Ovary (tissue), 9 donors: ENCODE measurements around the gene GALNT5. TPM values are rescaled to one million over a fixed set of nuclear protein-coding genes. Genes with fewer than 3 reads are reported as not detected.

Experiments
- DNase-seq, 5 donors: peaks; one replicate each; pipeline ENCODE4 v3.0.0-alpha.2; 2019 to 2020
- H3K27ac ChIP-seq, 2 donors: fragments of 200-600 bp; one replicate each; pipeline versions ENCODE4 v1.5.1 to v1.8.0; 2019 to 2022
- H3K27me3 ChIP-seq: fragments of 200-600 bp; one replicate; pipeline ENCODE4 v1.8.0; 2022
- H3K36me3 ChIP-seq: fragments of 200-600 bp; sonication (generic); one replicate; pipeline ENCODE4 v1.5.1; 2019
- H3K4me1 ChIP-seq: one replicate; pipeline ENCODE4 v1.8.1; 2013; ENCODE audit warnings: mild to moderate bottlenecking, moderate library complexity; ENCODE audit not compliant: insufficient read depth
- H3K4me3 ChIP-seq: fragments of 200-600 bp; sonication (generic); one replicate; pipeline ENCODE4 v1.5.1; 2017
- H3K9me3 ChIP-seq, 2 donors: fragments of 200-600 bp in 1 of 2; sonication (generic) in 1 of 2; one replicate each; pipeline versions ENCODE4 v1.5.1 to v1.8.1; 2013 to 2019; ENCODE audit warnings: mild to moderate bottlenecking in 1 of 2, moderate library complexity in 1 of 2
- CTCF ChIP-seq, 3 donors: fragments of 450-650 bp in 2 of 3; fragments of 200-600 bp in 1 of 3; IDR thresholded peaks; one replicate each; pipeline versions ENCODE4 v1.5.1 to v1.8.0; 2016 to 2022; ENCODE audit warnings: antibody characterized with exemption in 3 of 3, mild to moderate bottlenecking in 1 of 3
- EP300 ChIP-seq: sonication (generic); formaldehyde crosslinking; IDR thresholded peaks from one replicate; pipeline ENCODE4 v1.6.1; 2017; ENCODE audit warnings: antibody characterized with exemption
- POLR2A ChIP-seq: fragments of 450-650 bp; IDR thresholded peaks from one replicate; pipeline ENCODE4 v1.6.1; 2017; ENCODE audit warnings: antibody characterized with exemption, mild to moderate bottlenecking, moderate library complexity
- WGBS, 3 donors: extraction: QIAGEN DNeasy Blood & Tissue Kit in 1 of 3; methylation state at CpG; one replicate each; pipeline versions ENCODE4 v1.1.5 to v1.1.7; 2013 to 2017; 5-methylcytosine and 5-hydroxymethylcytosine counted together
- intact Hi-C, 4 donors: fragments of 100-400 bp; cut with DNase I; formaldehyde crosslinking; loops; one replicate each; pipeline versions ENCODE4 v1.11.0 to v1.15.1; 2022 to 2023
- polyA plus RNA-seq, 2 donors: library from polyadenylated mRNA; stranded (reverse); fragments of 200-250 nt in 1 of 2; fragments of 350-450 nt in 1 of 2; fragmentation: Illumina TruSeq in 1 of 2; extraction: RNeasy Lipid Tissue Mini Kit (QIAGEN cat#74804) in 1 of 2; gene quantifications; one replicate each; pipeline ENCODE4 v1.2.3, GENCODE V29; 2013 to 2014
- total RNA-seq, 7 donors: library from RNA; depleted of rRNA in 2 of 7; stranded (reverse); fragments of >200 nt in 2 of 7; fragmentation: NEBNext Ultra II Directional in 3 of 7; extraction: Animal tissue kit (Norgen Biotek cat#: 25700) in 3 of 7; gene quantifications; one replicate each; pipeline versions ENCODE4 v1.1.0 to v1.2.4, GENCODE V29; 2016 to 2023
- donor health status: DM: no; HTN: no; CAD: no; lungs with moderate emphysema.
- donor health status: DM: no; HTN: no; CAD: no.
- donor health status: Bipolar disorder and iron deficiency.
- donor health status: DM: yes; HTN: yes; CAD: no.
- donor health status: DM: no; HTN: no; CAD: no.
- donor health status: DM: yes; HTN: yes; CAD: no.

GALNT5 gene
- total and polyA plus RNA-seq, 9 donors, result 0.05 to 0.80 (median 0.15) TPM; not detected in 4

- intact Hi-C loops, result no loop called here
- no peak for TF ChIP-seq EP300
- no peak for TF ChIP-seq CTCF (IDR thresholded peaks at IDR 0.05)
- no peak for DNase-seq
- Histone ChIP-seq H3K9me3 (no peaks in the 10 kb centered on the region), H3K4me1 (no peaks in the 10 kb centered on the region), H3K27ac (no peak overlapping the region), H3K36me3 (no peaks in the 10 kb centered on the region), H3K4me3 (no peak overlapping the region), H3K27me3 (no peaks in the 10 kb centered on the region)
- WGBS, 3 donors, result 90 to 94% (median 93%) methylated on average over 2 of the region's 2 CpGs
These were observed 76.0 kb downstream of the GALNT5 start for GRCh38 chr2:157333304-157334047.

- H3K4me3 ChIP-seq, result no peak overlapping the region
- intact Hi-C loops, result no loop called here
- H3K9me3 ChIP-seq, result no peaks in the 10 kb centered on the region
- no peak for TF ChIP-seq POLR2A
- TF ChIP-seq CTCF (IDR thresholded peaks at IDR 0.05), result no peak
- TF ChIP-seq EP300, result no peak
- no peaks in the 10 kb centered on the region for H3K36me3 ChIP-seq
- no peak for DNase-seq
- no peaks in the 10 kb centered on the region for H3K4me1 ChIP-seq
- H3K27ac ChIP-seq, result no peak overlapping the region
- H3K27me3 ChIP-seq, result no peaks in the 10 kb centered on the region
- 46 to 68% (median 53%) methylated on average over 4 of the region's 4 CpGs for WGBS, 3 donors
These were observed 76.8 kb downstream of the GALNT5 start for GRCh38 chr2:157334335-157334734.

GRCh38 chr2:157334797-157335196 lies 77.3 kb downstream of the GALNT5 start:
- DNase-seq, result no peak
- Histone ChIP-seq H3K27me3 (no peaks in the 10 kb centered on the region), H3K4me1 (no peaks in the 10 kb centered on the region), H3K4me3 (no peak overlapping the region), H3K9me3 (no peaks in the 10 kb centered on the region), H3K27ac (no peak overlapping the region), H3K36me3 (no peaks in the 10 kb centered on the region)
- TF ChIP-seq POLR2A (no peak), CTCF (IDR thresholded peaks at IDR 0.05) (no peak), EP300 (no peak)
- intact Hi-C loops, result no loop called here
- 62 to 78% (median 62%) methylated on average over 3 of the region's 3 CpGs for WGBS, 3 donors

- Histone ChIP-seq H3K27me3 (no peaks in the 10 kb centered on the region), H3K27ac (no peak overlapping the region), H3K4me1 (no peaks in the 10 kb centered on the region), H3K4me3 (no peak overlapping the region), H3K36me3 (no peaks in the 10 kb centered on the region), H3K9me3 (no peaks in the 10 kb centered on the region)
- TF ChIP-seq EP300, result no peak
- TF ChIP-seq POLR2A, result no peak
- TF ChIP-seq CTCF (IDR thresholded peaks at IDR 0.05), result no peak
- intact Hi-C loops, result no loop called here
- DNase-seq, result no peak
- WGBS, 3 donors, result 46 to 52% (median 52%) methylated on average over 8 of the region's 8 CpGs
These were observed 78.9 kb downstream of the GALNT5 start for GRCh38 chr2:157336137-157337010.
